ENCODE measurements around the gene LIPA.
A peak's percentile ranks its signal among the peaks of the same experiment; 100 is the strongest.
"Not testable (repeated sequence)": the region's sequence is repeated elsewhere in the genome, so short reads cannot be mapped to it uniquely, and the experiment has no call there.

Gene LIPA

GRCh38 chr10:89207181-89207800 lies 44.3 kb downstream of the LIPA start, which contains the start of gene CH25H:
Gene CH25H (minus strand): TSS chr10:89207317. CDS start chr10:89207292, 25 bp downstream.
- no peak for DNase-seq

- DNase-seq, result no peak
Measured at GRCh38 chr10:89206402-89207180, 45.0 kb downstream of the LIPA start.

GRCh38 chr10:89204621-89205185 lies 46.9 kb downstream of the LIPA start:
- DNase-seq, result peak; percentile 7

GRCh38 chr10:89203237-89203636 lies 48.3 kb downstream of the LIPA start:
- DNase-seq, result no peak

GRCh38 chr10:89202033-89202425 lies 49.5 kb downstream of the LIPA start:
- no peak for DNase-seq

GRCh38 chr10:89201345-89202032 lies 50.1 kb downstream of the LIPA start:
- no peak for DNase-seq

- DNase-seq, result no peak
Measured at GRCh38 chr10:89197473-89197872, 54.1 kb downstream of the LIPA start.

- DNase-seq, result not testable (repeated sequence)
Measured at GRCh38 chr10:89191301-89191700, 60.3 kb downstream of the LIPA start.

- no peak for DNase-seq
Measured at GRCh38 chr10:89189211-89189734, 62.3 kb downstream of the LIPA start.

GRCh38 chr10:89185658-89186057 lies 65.9 kb downstream of the LIPA start:
- DNase-seq, result no peak

- DNase-seq, result no peak
Measured at GRCh38 chr10:89184638-89185037, 66.9 kb downstream of the LIPA start.

GRCh38 chr10:89183571-89183970 lies 68.0 kb downstream of the LIPA start:
- no peak for DNase-seq

GRCh38 chr10:89182894-89183293 lies 68.7 kb downstream of the LIPA start:
- DNase-seq, result no peak

GRCh38 chr10:89175816-89176215 lies 75.8 kb downstream of the LIPA start:
- DNase-seq, result no peak

GRCh38 chr10:89173075-89173474 lies 78.5 kb downstream of the LIPA start:
- no peak for DNase-seq

- DNase-seq, result no peak
Measured at GRCh38 chr10:89171996-89172395, 79.6 kb downstream of the LIPA start.

GRCh38 chr10:89171263-89171872 lies 80.2 kb downstream of the LIPA start:
- DNase-seq, result no peak

GRCh38 chr10:89168354-89168900 lies 83.1 kb downstream of the LIPA start:
- DNase-seq, result not testable (repeated sequence)

- DNase-seq, result no peak
Measured at GRCh38 chr10:89167915-89168314, 83.7 kb downstream of the LIPA start.

- DNase-seq, result no peak
Measured at GRCh38 chr10:89165923-89166322, 85.7 kb downstream of the LIPA start.

- no peak for DNase-seq
Measured at GRCh38 chr10:89164920-89165319, 86.7 kb downstream of the LIPA start.

- no peak for DNase-seq
Measured at GRCh38 chr10:89164080-89164479, 87.5 kb downstream of the LIPA start.
